HG02943 (cell line): Measurements from ENCODE around the gene TXNL1.

Experiments
- ATAC-seq: cut with Tn5 transposase; IDR thresholded peaks from one replicate; pipeline ENCODE4 v1.9.1; 2021; ENCODE audit warnings: mild to moderate bottlenecking, low read depth, moderate library complexity; ENCODE audit not compliant: unreplicated experiment

Gene TXNL1

GRCh38 chr18:56647071-56647470 is 8.7 kb upstream of the TXNL1 start:
- ATAC-seq: no peak

- no peak for ATAC-seq
Observed at GRCh38 chr18:56645415-56646016, 7.1 kb upstream of the TXNL1 start.

GRCh38 chr18:56643381-56643780 is 5.0 kb upstream of the TXNL1 start:
- ATAC-seq: no peak

- ATAC-seq: no peak
Observed at GRCh38 chr18:56641714-56642337, 3.4 kb upstream of the TXNL1 start.

- no peak for ATAC-seq
Observed at GRCh38 chr18:56639571-56639970, 1.2 kb upstream of the TXNL1 start.

GRCh38 chr18:56639104-56639381 is 651 bp upstream of the TXNL1 start:
- ATAC-seq: no peak

GRCh38 chr18:56637711-56638231 is 621 bp downstream of the TXNL1 start:
- ATAC-seq: peak; percentile 8

GRCh38 chr18:56637176-56637575 is 1.2 kb downstream of the TXNL1 start:
- no peak for ATAC-seq

GRCh38 chr18:56635007-56635406 is 3.4 kb downstream of the TXNL1 start:
- ATAC-seq: no peak

GRCh38 chr18:56632070-56633022 is 6.0 kb downstream of the TXNL1 start:
- ATAC-seq: no peak

- ATAC-seq: no peak
Observed at GRCh38 chr18:56627991-56628390, 10.4 kb downstream of the TXNL1 start.

- ATAC-seq: no peak
Observed at GRCh38 chr18:56615738-56616520, 22.5 kb downstream of the TXNL1 start.

GRCh38 chr18:56606618-56607017 is 31.8 kb downstream of the TXNL1 start:
- ATAC-seq: no peak

- no peak for ATAC-seq
Observed at GRCh38 chr18:56598422-56598821, 40.0 kb downstream of the TXNL1 start.

GRCh38 chr18:56593906-56594305 is 44.5 kb downstream of the TXNL1 start:
- ATAC-seq: no peak

- ATAC-seq: no peak
Observed at GRCh38 chr18:56580026-56580425, 58.4 kb downstream of the TXNL1 start.

- ATAC-seq: no peak
Observed at GRCh38 chr18:56579451-56579850, 58.9 kb downstream of the TXNL1 start.

GRCh38 chr18:56576826-56577573 is 61.4 kb downstream of the TXNL1 start:
- no peak for ATAC-seq

- no peak for ATAC-seq
Observed at GRCh38 chr18:56575819-56576663, 62.4 kb downstream of the TXNL1 start.
